ENCODE results near the gene PMEL. TPM values are rescaled to one million over a fixed set of nuclear protein-coding genes. Genes with fewer than 3 reads are reported as not detected.
A peak's percentile ranks its signal among the peaks of the same experiment; 100 is the strongest.

The PMEL gene
- total and polyA plus RNA-seq, 9 of the 15 experiments (the other 6 are each of a cell fraction or from before 2014, with no cell fraction given) = 0.36 to 2.0 (median 0.98) TPM

DNA sequence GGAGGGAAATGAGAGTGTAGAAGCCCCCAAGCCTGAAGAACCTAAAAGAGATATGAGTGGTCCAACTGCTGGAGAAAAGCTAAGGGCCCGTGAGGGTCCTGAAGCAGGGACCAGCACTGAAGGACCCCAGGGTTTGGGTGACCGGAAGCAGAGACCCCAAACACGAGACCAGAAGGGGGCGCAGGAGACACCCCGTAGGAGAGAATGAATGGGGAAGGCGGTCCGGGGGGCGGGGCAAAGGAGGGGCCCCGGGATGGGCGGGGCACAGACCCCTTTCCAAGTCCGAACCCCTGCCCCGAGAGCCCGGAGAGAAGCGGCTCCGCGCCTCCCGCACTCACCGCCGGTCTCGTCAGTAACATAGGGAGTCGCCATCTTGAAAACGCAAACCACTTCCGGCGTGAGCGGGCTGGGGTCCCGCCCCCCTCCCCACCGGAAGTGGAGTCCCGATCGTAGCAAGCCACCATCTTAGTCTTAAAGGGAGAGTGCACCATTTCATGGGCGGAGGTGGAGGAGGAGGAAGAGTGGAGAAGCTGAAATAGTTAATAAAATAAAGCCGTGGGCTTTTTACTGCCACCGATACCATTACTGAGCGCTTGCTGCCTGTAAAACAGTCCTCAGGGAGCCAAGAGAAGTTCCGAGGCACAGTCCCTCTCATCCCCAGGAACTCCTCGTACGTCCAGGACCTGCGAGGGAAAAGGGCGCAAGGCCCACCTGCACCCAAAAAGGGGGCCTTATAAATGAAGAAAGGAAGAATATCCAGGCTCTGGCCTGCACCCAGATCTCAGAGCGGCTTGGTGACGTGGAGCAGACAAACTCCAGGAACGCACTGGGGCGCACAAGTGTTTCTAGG lies 38.9 kb downstream of the PMEL start (continued):
- TF ChIP-seq, protein P1, sequence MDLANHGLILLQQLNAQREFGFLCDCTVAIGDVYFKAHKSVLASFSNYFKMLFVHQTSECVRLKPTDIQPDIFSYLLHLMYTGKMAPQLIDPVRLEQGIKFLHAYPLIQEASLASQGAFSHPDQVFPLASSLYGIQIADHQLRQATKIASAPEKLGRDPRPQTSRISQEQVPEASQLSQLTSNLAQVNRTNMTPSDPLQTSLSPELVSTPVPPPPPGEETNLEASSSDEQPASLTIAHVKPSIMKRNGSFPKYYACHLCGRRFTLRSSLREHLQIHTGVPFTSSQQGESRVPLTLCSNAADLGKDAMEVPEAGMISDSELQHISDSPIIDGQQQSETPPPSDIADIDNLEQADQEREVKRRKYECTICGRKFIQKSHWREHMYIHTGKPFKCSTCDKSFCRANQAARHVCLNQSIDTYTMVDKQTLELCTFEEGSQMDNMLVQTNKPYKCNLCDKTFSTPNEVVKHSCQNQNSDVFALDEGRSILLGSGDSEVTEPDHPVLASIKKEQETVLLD (IDR thresholded peaks at IDR 0.05) = peak; percentile 86
- TF ChIP-seq, protein P2, sequence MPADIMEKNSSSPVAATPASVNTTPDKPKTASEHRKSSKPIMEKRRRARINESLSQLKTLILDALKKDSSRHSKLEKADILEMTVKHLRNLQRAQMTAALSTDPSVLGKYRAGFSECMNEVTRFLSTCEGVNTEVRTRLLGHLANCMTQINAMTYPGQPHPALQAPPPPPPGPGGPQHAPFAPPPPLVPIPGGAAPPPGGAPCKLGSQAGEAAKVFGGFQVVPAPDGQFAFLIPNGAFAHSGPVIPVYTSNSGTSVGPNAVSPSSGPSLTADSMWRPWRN (IDR thresholded peaks at IDR 0.05; ENCODE audit: low read depth) = no peak
- TF ChIP-seq, protein P3, sequence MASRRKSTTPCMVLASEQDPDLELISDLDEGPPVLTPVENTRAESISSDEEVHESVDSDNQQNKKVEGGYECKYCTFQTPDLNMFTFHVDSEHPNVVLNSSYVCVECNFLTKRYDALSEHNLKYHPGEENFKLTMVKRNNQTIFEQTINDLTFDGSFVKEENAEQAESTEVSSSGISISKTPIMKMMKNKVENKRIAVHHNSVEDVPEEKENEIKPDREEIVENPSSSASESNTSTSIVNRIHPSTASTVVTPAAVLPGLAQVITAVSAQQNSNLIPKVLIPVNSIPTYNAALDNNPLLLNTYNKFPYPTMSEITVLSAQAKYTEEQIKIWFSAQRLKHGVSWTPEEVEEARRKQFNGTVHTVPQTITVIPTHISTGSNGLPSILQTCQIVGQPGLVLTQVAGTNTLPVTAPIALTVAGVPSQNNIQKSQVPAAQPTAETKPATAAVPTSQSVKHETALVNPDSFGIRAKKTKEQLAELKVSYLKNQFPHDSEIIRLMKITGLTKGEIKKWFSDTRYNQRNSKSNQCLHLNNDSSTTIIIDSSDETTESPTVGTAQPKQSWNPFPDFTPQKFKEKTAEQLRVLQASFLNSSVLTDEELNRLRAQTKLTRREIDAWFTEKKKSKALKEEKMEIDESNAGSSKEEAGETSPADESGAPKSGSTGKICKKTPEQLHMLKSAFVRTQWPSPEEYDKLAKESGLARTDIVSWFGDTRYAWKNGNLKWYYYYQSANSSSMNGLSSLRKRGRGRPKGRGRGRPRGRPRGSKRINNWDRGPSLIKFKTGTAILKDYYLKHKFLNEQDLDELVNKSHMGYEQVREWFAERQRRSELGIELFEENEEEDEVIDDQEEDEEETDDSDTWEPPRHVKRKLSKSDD (conservative IDR thresholded peaks at IDR 0.05; ENCODE audit: low read length) = 0 out of 2 replicates have a peak, but pooled peaks have one; percentile 52
- TF ChIP-seq RAD21 (CRISPR knock-in tag; conservative IDR thresholded peaks at IDR 0.05 in 1 of 2, IDR thresholded peaks at IDR 0.05 in 1 of 2) (peak in 1 of 2 experiments; percentile 30; a peak in 2 of 4 replicates), NR1H2 (CRISPR knock-in tag; IDR thresholded peaks at IDR 0.05) (no peak), ZNF830 (CRISPR knock-in tag; IDR thresholded peaks at IDR 0.05) (no peak), HDAC3 (IDR thresholded peaks at IDR 0.05; ENCODE audit: borderline replicate concordance, partially characterized antibody) (peak; percentile 56), EGR1 (conservative IDR thresholded peaks at IDR 0.05) (peak; percentile 56), MAZ (CRISPR knock-in tag; conservative IDR thresholded peaks at IDR 0.05 in 1 of 2, IDR thresholded peaks at IDR 0.05 in 1 of 2) (peak; percentile 50 to 63; a peak in 3 of 4 replicates), CREM (IDR thresholded peaks at IDR 0.05; ENCODE audit: low read depth) (peak; percentile 55; the same call in 1 of the 2 replicates), CBX2 (IDR thresholded peaks at IDR 0.05; ENCODE audit: insufficient read depth, low read length, poor library complexity, severe bottlenecking) (no peak)
- TF ChIP-seq, protein P4, sequence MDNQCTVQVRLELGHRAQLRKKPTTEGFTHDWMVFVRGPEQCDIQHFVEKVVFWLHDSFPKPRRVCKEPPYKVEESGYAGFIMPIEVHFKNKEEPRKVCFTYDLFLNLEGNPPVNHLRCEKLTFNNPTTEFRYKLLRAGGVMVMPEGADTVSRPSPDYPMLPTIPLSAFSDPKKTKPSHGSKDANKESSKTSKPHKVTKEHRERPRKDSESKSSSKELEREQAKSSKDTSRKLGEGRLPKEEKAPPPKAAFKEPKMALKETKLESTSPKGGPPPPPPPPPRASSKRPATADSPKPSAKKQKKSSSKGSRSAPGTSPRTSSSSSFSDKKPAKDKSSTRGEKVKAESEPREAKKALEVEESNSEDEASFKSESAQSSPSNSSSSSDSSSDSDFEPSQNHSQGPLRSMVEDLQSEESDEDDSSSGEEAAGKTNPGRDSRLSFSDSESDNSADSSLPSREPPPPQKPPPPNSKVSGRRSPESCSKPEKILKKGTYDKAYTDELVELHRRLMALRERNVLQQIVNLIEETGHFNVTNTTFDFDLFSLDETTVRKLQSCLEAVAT (IDR thresholded peaks at IDR 0.05) = peak in 1 of 2 experiments; percentile 36; a peak in 1 of 4 replicates
- TF ChIP-seq, protein P5, sequence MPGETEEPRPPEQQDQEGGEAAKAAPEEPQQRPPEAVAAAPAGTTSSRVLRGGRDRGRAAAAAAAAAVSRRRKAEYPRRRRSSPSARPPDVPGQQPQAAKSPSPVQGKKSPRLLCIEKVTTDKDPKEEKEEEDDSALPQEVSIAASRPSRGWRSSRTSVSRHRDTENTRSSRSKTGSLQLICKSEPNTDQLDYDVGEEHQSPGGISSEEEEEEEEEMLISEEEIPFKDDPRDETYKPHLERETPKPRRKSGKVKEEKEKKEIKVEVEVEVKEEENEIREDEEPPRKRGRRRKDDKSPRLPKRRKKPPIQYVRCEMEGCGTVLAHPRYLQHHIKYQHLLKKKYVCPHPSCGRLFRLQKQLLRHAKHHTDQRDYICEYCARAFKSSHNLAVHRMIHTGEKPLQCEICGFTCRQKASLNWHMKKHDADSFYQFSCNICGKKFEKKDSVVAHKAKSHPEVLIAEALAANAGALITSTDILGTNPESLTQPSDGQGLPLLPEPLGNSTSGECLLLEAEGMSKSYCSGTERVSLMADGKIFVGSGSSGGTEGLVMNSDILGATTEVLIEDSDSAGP (CRISPR knock-in tag; IDR thresholded peaks at IDR 0.05) = peak; percentile 97
- TF ChIP-seq, protein P6, sequence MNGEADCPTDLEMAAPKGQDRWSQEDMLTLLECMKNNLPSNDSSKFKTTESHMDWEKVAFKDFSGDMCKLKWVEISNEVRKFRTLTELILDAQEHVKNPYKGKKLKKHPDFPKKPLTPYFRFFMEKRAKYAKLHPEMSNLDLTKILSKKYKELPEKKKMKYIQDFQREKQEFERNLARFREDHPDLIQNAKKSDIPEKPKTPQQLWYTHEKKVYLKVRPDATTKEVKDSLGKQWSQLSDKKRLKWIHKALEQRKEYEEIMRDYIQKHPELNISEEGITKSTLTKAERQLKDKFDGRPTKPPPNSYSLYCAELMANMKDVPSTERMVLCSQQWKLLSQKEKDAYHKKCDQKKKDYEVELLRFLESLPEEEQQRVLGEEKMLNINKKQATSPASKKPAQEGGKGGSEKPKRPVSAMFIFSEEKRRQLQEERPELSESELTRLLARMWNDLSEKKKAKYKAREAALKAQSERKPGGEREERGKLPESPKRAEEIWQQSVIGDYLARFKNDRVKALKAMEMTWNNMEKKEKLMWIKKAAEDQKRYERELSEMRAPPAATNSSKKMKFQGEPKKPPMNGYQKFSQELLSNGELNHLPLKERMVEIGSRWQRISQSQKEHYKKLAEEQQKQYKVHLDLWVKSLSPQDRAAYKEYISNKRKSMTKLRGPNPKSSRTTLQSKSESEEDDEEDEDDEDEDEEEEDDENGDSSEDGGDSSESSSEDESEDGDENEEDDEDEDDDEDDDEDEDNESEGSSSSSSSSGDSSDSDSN (IDR thresholded peaks at IDR 0.05; ENCODE audit: borderline replicate concordance in 1 of 2, low read depth in 2 of 2, low read length in 2 of 2) = peak; percentile 62; a peak in 2 of 4 replicates
